Hypothalamus (tissue), 51 donors: Measurements from ENCODE around the gene CARS1.

Experiments used
- DNase-seq, 51 donors: peaks; one replicate each; lab custom pipeline; 2025; lab: John Stamatoyannopoulos, UW

CARS1 gene

GRCh38 chr11:3057069-3057963 is at the start of gene CARS1:
TSS of gene CARS1 (minus strand) at chr11:3057423. CDS start at chr11:3057367, 56 bp downstream.
- DNase-seq = peak; percentile 64 to 99 (median 91)

GRCh38 chr11:3105791-3106735 is 48.8 kb upstream of the CARS1 start:
- no peak for DNase-seq

GRCh38 chr11:3104961-3105790 is 48.0 kb upstream of the CARS1 start:
- DNase-seq = no peak

DNA sequence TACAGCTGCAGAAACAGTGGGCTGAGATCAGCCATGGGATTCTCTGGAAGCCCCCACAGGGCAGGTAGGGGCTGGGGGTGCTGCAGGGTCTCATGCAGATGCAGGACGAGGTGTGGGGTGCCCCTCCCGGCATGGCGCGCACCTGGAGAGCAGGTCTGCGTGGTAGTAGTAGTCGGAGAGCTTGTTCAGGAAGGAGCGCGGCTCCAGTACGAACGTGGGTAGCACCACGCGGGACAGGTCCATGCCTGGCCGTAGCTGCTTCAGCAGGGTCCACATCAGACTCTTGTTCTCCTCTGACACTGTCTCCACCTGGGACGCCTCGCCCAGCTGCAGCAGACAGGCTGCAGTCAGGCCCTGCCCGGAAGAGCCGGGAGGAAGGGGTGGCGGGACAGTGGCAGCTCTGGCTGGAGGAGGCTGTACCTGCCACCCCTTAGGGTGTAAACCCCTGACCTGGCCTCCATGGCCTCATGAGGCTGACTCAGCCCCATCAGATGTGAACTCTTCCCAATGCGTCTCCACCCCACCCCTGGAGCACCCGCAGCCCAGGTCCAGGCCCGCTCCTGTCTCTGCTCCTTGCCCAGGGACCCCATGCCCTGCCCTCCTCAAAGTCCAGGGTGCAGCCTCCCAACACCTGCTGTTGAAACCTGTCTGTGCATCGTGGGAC is 47.0 kb upstream of the CARS1 start:
- no peak for DNase-seq

DNA sequence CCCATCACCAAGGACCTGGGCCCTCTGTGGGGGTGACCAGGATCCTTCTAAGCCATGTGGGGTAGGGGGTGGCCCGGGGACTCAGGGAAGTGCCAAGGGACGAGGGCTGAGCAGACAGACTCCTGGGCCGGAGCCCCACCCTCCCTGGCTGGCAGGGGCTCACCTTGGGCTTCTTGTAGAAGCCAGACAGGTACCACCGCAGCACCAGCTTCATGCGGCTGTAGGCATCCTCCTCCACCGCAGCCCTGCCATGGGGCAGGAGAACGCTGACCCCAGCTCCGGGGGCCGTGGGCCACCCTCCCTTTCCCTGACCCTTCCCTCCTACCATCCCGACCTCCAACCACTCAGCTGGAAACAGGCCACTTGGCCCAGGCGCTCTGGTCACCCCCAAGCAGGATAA is 45.9 kb upstream of the CARS1 start:
- DNase-seq = no peak

DNA sequence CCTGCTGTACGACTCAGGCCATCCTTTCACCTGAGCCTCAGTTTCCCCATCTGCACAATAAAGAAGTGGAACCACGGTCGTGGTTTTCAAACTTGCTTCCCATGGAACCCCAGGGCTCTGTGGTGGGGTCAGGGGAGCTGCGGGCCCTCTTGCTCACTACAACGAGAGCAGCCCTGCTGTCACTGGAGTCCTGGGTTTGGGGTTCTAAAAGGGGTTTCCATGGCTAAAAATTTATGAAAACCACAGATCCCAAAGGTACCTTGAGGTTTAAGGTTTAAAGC is 45.4 kb upstream of the CARS1 start:
- no peak for DNase-seq

DNA sequence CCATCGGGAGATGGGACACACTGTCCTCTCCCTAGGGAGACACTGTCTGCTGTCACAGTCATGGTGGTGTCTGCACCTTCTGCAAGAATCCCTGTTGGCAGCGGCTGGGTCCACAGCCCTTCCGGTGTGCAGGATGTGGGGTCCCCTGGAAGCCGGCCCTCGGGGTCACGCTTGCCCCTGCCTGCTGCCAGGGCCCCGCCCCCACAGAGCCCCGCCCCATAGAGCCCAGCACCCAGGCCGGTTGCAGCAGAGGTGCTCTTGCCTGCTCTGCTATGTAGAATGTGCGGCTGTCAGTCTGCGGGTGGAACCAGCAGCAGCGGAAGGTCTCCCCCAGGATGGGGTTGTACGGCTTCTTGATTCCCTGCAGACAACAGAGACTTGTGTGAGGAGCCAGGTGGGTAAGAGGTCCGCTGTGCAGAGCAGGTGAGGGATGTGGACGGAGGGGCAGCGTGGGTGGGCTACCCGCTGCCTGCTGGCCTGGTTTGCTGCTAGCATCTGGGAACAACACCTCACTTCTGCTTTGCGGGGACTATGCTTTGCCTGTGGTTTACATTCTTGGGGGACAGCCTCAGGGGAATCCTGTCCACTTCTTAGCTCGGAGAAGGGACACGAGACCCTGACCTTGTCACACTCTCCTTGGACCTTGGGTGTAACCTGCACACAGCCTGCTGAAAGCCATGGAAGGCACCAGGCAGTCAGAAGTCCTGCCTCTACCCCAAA is 44.9 kb upstream of the CARS1 start:
- no peak for DNase-seq

DNA sequence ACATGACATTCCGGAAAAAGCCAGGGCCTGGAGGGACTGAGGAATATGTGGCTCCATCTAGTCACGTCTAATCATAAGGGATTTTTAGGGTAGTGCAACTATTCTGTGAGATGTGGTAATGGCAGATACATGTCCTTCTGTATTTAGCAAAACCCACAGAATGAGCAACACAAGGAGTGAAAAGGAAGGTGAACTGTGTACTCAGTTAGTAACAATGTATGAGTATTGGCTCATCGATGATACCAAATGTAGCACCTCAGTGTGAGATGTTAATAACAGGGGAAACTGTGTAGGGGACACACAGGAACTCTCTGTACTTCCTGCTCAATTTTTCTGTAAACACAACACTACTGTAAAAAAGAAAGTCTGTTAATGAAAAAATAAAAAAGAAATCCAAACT is 42.0 kb upstream of the CARS1 start:
- DNase-seq = no peak

GRCh38 chr11:3096909-3097530 is 39.8 kb upstream of the CARS1 start:
- DNase-seq = no peak

DNA sequence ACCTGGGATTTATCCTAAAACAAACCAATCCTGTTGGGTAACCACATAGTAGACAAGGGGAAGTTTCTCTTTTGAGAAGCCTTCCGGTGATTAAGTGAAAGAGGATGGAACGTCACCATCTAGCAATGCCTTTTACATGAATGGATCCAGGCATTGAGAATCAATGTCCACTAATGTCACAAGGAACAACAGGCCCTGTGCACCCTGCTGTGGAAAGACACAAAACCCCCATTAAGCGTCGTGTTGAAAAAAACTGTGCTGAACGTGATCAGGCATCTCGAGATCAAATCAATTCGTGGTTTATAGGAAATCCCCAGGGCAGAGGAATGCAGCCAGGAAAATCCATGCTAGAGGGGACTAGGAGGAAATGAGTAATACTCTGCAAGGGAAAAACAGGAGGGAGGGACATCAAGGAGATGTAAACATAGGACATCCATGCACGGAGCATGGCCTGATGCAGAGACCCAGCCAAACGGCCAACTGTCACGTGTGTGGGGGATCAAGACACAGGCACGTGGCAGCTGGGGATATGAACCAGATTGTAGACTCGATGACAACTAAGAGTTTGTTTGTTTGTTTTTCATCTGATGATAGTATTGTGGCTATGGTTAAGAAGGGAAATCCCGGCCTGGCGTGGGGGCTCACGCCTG is 38.6 kb upstream of the CARS1 start:
- DNase-seq = peak in 1 of 51 donors; percentile 19

DNA sequence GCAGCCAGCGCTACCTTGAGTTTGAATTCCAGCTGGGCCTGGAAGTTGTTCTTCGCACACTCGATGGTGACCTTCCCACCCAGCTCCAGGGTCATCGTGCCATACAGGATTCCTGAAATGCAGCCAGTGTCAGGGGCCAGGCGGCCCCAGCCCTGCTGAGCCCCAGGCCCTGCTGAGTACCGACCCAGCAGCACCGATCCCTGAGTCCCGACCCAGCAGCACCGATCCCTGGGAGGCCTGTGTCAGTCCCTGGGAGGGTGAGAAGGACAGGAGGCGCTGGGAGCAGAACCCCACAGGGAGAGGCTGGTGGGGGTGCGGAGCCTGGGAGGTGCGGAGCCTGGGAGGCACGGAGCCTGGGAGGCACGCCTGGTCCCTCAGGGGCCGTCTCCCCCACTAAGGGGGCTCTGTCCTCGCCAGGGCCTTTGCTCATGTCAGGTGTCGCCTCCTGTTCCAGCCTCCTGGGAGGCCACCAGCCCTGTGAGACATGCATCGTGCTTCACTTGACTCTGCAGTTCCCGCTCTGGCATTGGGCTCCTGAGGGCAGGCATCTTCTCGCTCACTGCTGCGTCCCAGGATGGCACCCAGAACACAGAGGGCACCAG is 37.1 kb upstream of the CARS1 start:
- DNase-seq = no peak

- no peak for DNase-seq
Observed at GRCh38 chr11:3093281-3094191, 36.3 kb upstream of the CARS1 start.

DNA sequence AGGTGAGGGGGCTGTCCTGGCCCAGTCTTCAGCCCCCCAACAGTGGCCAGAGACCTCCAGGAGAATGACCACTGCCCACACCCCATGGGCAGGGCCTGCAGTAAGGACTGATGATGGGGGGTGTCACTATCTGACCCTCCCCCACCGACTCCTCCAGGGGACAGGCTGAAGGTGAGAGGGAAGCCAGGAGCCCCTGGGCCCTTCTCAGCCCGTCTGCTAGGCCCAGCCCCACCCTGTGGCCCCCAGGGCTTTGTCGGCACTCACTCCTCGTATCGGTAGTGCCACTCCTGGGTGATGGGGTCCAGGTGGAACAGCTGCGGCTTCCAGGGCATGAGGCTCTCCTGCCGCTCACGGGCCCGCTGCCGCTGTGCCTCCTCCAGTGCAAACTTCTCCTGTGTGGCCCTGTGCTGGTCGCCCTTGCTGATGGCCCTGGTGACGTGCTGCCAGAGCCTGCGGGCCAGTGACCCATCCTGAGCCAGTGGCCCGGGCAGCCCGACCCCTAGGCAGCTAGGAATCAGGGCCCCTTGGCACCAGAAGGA is 35.4 kb upstream of the CARS1 start:
- no peak for DNase-seq

DNA sequence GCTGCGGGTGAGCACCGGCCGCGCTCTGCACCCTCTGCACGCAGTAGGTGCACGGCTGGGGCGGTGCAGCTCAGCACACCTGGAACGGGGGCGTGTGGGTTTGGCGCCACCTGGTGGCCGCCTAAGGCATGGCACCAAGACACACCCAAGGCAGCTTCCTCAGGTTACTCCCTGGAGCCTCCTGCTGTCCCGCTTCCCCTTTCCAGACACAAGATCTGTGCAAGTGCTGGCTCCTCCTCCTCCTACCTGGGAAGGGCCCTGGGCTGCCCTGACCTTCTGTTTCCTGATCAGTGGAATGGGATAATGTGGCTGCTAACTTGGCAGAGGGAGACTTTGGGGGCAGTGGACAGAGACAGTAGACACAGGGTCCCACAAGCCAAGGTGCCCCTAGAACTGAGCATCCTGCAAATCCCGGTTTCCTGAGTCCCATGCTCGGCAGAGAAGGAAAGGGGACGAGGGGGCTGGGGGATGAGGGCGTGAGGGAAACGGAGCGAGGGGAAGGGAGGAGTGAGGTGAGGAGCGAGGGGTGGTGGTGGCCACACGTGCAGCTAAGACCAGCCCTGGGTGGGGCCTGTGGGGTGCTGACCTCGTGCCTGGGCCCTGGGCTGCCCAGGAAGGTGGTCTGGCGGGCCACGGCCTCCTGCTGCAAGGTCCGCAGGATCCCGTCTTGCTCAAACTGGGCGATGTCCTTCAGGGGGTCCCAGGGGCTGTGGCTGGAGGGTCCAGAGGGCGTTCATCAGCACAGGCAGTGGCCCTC is 34.8 kb upstream of the CARS1 start:
- peak in 43 of 51 donors; percentile 7 to 78 (median 38) for DNase-seq

DNA sequence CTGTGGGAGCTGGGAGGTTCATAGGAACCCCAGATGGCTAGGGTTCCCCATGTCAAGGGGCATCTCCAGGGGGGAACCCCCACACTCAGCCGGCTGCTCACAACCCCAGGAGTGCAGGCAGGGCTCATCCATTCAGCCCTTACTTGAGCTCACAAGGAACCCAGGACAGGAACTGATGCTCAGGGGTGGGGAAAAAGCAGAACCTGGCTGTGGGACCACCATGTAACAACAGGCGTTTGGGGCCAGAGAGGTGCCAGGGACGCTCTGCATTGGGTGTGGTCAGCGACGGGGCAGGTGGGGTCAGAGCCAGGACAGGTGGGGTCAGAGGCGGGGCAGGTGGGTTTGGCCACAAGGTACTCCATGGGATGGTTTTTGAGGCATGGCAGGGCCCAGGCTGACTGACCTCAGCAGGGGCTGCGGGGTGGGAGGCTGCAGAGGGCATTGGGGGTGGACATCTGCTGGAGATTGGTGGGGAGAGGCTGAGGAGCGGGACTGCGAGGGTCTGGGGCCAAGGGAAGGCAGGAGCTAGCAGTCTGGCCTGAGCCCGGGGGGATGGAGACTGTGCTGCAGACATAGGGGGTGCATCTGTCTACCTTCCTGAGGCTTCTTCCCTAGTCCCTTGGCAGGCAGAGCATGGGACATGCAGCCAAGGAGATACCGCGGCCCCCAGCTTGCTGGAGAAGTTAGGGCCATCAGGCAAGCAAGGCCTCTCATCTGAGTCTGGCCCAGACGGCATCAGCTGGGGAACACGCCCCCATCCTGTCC is 34.0 kb upstream of the CARS1 start:
- no peak for DNase-seq
